Body of pancreas (tissue), 4 donors: ENCODE data around the gene AK5. TPM values are rescaled to one million over a fixed set of nuclear protein-coding genes. Genes with fewer than 3 reads are reported as not detected.

ENCODE experiments used
- ATAC-seq: fragments of 150-250 bp; one replicate; pipeline ENCODE4 v1.9.1; 2016
- DNase-seq, 4 donors: peaks; one replicate each; pipeline ENCODE4 v3.0.0-alpha.2; 2019
- H3K27ac ChIP-seq, 4 donors: fragments of 200-600 bp; sonication (generic); 1 replicate in 3 of 4; 2 replicates in 1 of 4; pipeline versions ENCODE4 v1.5.1 to v1.6.1; 2016 to 2019; ENCODE audit warnings: mild to moderate bottlenecking in 1 of 4, mixed read lengths in 1 of 4, moderate library complexity in 1 of 4
- H3K27me3 ChIP-seq, 2 donors: fragments of 200-600 bp; sonication (generic); one replicate each; pipeline ENCODE4 v1.6.0; 2016; ENCODE audit warnings: mild to moderate bottlenecking in 1 of 2
- H3K36me3 ChIP-seq, 2 donors: fragments of 200-600 bp; sonication (generic); replicated peaks in 1 of 2; 2 replicates each; pipeline ENCODE4 v1.5.1; 2016; ENCODE audit warnings: low read depth in 2 of 2; ENCODE audit not compliant: insufficient read depth in 1 of 2
- H3K4me1 ChIP-seq: fragments of 200-600 bp; sonication (generic); one replicate; pipeline ENCODE4 v1.6.0; 2016
- H3K4me3 ChIP-seq, 2 donors: fragments of 200-600 bp; sonication (generic); 1 replicate in 1 of 2; 2 replicates in 1 of 2; pipeline ENCODE4 v1.5.1; 2016 to 2019
- H3K9me3 ChIP-seq, 3 donors: fragments of 200-600 bp; sonication (generic); 1 replicate in 2 of 3; 2 replicates in 1 of 3; pipeline ENCODE4 v1.5.1; 2016
- POLR2A ChIP-seq, 3 donors: fragments of 450-650 bp; IDR thresholded peaks; one replicate each; pipeline ENCODE4 v1.6.1; 2016; ENCODE audit warnings: antibody characterized with exemption in 3 of 3, mild to moderate bottlenecking in 2 of 3
- WGBS, 2 donors: methylation state at CpG; one replicate each; pipeline ENCODE4 v1.1.5; 2017; 5-methylcytosine and 5-hydroxymethylcytosine counted together
- intact Hi-C: fragments of 100-400 bp; cut with DNase I; formaldehyde crosslinking; loops from one replicate; pipeline ENCODE4 v1.15.1; 2023
- total RNA-seq, 2 donors: library from RNA; depleted of rRNA; stranded (reverse); fragments of >200 nt; gene quantifications; one replicate each; pipeline ENCODE4 v1.1.0, GENCODE V29; 2016
- TF ChIP-seq, protein P1 (sequence below), 7 experiments: fragments of 450-650 bp in 4 of 7; fragments of 200-600 bp in 3 of 7; sonication (generic) in 3 of 7; IDR thresholded peaks; one replicate each; pipeline ENCODE4 v1.5.1; 2016 to 2019; ENCODE audit warnings: antibody characterized with exemption in 7 of 7

The AK5 gene
- total RNA-seq, 2 donors from 2014 or later, result not detected

DNA sequence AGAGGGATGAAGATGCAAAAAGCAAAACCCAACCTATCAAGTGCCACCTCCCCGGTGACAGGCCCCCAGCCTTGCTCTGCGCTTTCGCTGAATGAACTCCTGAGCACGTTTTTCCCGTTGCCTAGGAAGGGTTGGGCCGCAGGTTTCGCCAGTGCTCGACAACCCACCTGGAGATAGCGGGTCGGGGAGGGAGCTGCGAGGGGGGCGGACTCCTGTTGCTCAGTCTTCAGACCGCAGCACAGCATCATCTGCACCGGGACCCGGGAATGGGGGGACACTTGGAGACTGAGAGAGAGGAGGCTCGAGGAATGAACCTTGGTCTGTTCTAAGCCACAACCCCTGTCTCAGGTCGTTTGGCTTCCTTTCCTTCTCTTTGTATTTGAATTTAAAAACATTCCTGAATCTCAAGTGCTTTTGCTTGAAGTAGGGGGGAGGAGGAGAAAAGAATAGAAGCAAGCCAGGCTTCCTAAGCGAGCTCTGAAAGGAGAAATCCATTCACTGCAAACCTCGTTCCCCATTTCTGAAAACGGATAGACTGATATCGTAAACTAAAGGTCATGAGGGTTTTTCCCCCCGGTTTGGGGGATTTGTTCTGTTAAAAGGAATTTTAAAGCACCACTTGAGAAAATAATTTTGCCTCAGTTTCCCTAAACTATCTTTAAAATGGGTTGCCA, 1.2 kb downstream of the AK5 start:
- Histone ChIP-seq H3K4me1 (peaks cover 20% of the 10 kb centered on the region), H3K4me3 (no peak overlapping the region), H3K27me3 (peaks cover 0 to 9% of the 10 kb centered on the region in 2 donors), H3K36me3 (no peaks in the 10 kb centered on the region), H3K9me3 (no peaks in the 10 kb centered on the region), H3K27ac (no peak overlapping the region)
- 5 to 6% methylated on average over 20 to 22 of the region's 22 CpGs for WGBS, 2 donors
- no peak for TF ChIP-seq POLR2A (IDR thresholded peaks at IDR 0.05)
- TF ChIP-seq, protein P1, sequence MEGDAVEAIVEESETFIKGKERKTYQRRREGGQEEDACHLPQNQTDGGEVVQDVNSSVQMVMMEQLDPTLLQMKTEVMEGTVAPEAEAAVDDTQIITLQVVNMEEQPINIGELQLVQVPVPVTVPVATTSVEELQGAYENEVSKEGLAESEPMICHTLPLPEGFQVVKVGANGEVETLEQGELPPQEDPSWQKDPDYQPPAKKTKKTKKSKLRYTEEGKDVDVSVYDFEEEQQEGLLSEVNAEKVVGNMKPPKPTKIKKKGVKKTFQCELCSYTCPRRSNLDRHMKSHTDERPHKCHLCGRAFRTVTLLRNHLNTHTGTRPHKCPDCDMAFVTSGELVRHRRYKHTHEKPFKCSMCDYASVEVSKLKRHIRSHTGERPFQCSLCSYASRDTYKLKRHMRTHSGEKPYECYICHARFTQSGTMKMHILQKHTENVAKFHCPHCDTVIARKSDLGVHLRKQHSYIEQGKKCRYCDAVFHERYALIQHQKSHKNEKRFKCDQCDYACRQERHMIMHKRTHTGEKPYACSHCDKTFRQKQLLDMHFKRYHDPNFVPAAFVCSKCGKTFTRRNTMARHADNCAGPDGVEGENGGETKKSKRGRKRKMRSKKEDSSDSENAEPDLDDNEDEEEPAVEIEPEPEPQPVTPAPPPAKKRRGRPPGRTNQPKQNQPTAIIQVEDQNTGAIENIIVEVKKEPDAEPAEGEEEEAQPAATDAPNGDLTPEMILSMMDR (IDR thresholded peaks at IDR 0.05), result no peak
- intact Hi-C loops, result no loop called here
- ATAC-seq, result no peak
- DNase-seq, result peak in 1 of 4 donors; percentile 9

- 54 to 65% methylated on average over 6 of the region's 6 CpGs for WGBS, 2 donors
- Histone ChIP-seq H3K4me3 (no peak overlapping the region), H3K36me3 (no peaks in the 10 kb centered on the region), H3K27ac (no peak overlapping the region), H3K9me3 (no peaks in the 10 kb centered on the region), H3K27me3 (peaks cover 0 to 9% of the 10 kb centered on the region in 2 donors), H3K4me1 (peaks cover 20% of the 10 kb centered on the region)
- intact Hi-C loops, result no loop called here
- DNase-seq, result no peak
- no peak for ATAC-seq
- TF ChIP-seq POLR2A (IDR thresholded peaks at IDR 0.05), result no peak
- TF ChIP-seq, protein P1 (IDR thresholded peaks at IDR 0.05), result no peak
These were observed 2.0 kb downstream of the AK5 start for GRCh38 chr1:77283701-77284425.

- peaks cover 0 to 4% of the 10 kb centered on the region in 2 donors for H3K27me3 ChIP-seq
- H3K27ac ChIP-seq, result no peak overlapping the region
- intact Hi-C loops, result no loop called here
- H3K4me1 ChIP-seq, result peaks cover 8% of the 10 kb centered on the region
- DNase-seq (no peak), ATAC-seq (no peak)
- no peak overlapping the region for H3K4me3 ChIP-seq
- H3K9me3 ChIP-seq, result no peaks in the 10 kb centered on the region
- no peaks in the 10 kb centered on the region for H3K36me3 ChIP-seq
- TF ChIP-seq POLR2A (IDR thresholded peaks at IDR 0.05), result no peak
- TF ChIP-seq, protein P1 (IDR thresholded peaks at IDR 0.05), result no peak
- 82 to 85% methylated on average over 5 of the region's 5 CpGs for WGBS, 2 donors
These were observed 5.7 kb downstream of the AK5 start for GRCh38 chr1:77287535-77287934.

DNA sequence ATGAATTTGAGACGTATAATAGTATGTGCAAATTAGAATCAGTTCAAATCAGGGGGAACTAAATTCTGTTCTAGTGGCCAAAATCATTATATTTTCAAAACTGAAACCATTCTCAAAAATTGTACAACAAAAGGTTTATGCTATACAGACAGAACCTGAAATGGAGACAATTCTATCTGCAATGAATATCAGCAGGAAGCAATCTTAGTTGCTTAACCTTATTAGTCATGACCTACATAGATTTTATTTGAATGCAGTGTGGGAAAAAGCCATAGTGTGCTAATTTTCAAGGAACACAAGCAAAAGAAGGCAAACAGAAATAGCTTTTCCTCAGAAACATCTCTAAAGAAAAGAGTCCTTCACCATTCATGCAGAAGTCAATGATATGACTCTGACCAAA, 6.5 kb downstream of the AK5 start:
- Histone ChIP-seq H3K4me1 (peaks cover under 1% of the 10 kb centered on the region), H3K27ac (no peak overlapping the region), H3K4me3 (no peak overlapping the region), H3K9me3 (no peaks in the 10 kb centered on the region), H3K27me3 (no peaks in the 10 kb centered on the region), H3K36me3 (no peaks in the 10 kb centered on the region)
- WGBS, 2 donors, result 80% methylated on average over 1 of the region's 1 CpG
- DNase-seq, result no peak
- intact Hi-C loops, result no loop called here
- no peak for ATAC-seq
- TF ChIP-seq, protein P1 (IDR thresholded peaks at IDR 0.05), result no peak
- no peak for TF ChIP-seq POLR2A (IDR thresholded peaks at IDR 0.05)
